H1 (cell line): ENCODE data around the gene FGB. TPM values are rescaled to one million over a fixed set of nuclear protein-coding genes. Genes with fewer than 3 reads are reported as not detected.

Experiments used
- CTCF ChIA-PET: fragments of 300-600 bp; sonication (Branson Sonifier 250); formaldehyde crosslinking; loops from one replicate; lab custom pipeline; 2021; ENCODE audit not compliant: partially characterized antibody; lab: Charles Lee
- POLR2A ChIA-PET: fragments of 300-600 bp; sonication (Branson Sonifier 250); formaldehyde crosslinking; loops from one replicate; lab custom pipeline; 2021; ENCODE audit warnings: inconsistent platforms; ENCODE audit not compliant: partially characterized antibody; lab: Charles Lee
- DNase-seq, 2 experiments: peaks; one replicate each; pipeline versions ENCODE4 v3.0.0 to v3.0.0-alpha.2; 2010 to 2022; ENCODE audit warnings: low spot score in 2 of 2, low read depth in 1 of 2, mixed read lengths in 1 of 2
- FAIRE-seq: peaks from 2 replicates; lab custom pipeline; 2011; peaks lifted over from hg19 to GRCh38; lab: Jason Lieb, UNC
- H2AFZ ChIP-seq: 2 replicates; pipeline ENCODE4 v1.8.1; 2012; ENCODE audit warnings: low read length, inconsistent platforms
- H2AK5ac ChIP-seq: 2 replicates; pipeline ENCODE4 v1.6.1; 2013; ENCODE audit warnings: low read depth, low read length
- H2BK120ac ChIP-seq: replicated peaks from 2 replicates; pipeline ENCODE3; 2013; ENCODE audit warnings: low read depth, low read length, inconsistent platforms
- H2BK12ac ChIP-seq: 2 replicates; pipeline ENCODE4 v1.6.1; 2013; ENCODE audit warnings: low read depth, low read length
- H2BK15ac ChIP-seq: 2 replicates; pipeline ENCODE4 v1.6.1; 2013; ENCODE audit warnings: low read length
- H2BK20ac ChIP-seq: 2 replicates; pipeline ENCODE4 v1.6.1; 2013; ENCODE audit warnings: low read length
- H2BK5ac ChIP-seq: 2 replicates; pipeline ENCODE4 v1.6.1; 2013; ENCODE audit warnings: low read depth, low read length
- H3K14ac ChIP-seq: 2 replicates; pipeline ENCODE4 v1.6.1; 2013; ENCODE audit warnings: inconsistent platforms; ENCODE audit not compliant: insufficient read length
- H3K18ac ChIP-seq: 2 replicates; pipeline ENCODE4 v1.6.1; 2013; ENCODE audit warnings: low read length; ENCODE audit errors: extremely low read depth
- H3K23ac ChIP-seq: 2 replicates; pipeline ENCODE4 v1.6.1; 2013; ENCODE audit warnings: inconsistent platforms; ENCODE audit not compliant: insufficient read length
- H3K23me2 ChIP-seq: 2 replicates; pipeline ENCODE4 v1.6.1; 2013; ENCODE audit warnings: low read depth, low read length
- H3K27ac ChIP-seq: 2 replicates; pipeline ENCODE4 v1.6.1; 2011; ENCODE audit warnings: low read depth, low read length, inconsistent platforms
- H3K27me3 ChIP-seq, 4 experiments: replicated peaks in 1 of 4; 1 replicate in 1 of 4; 2 replicates in 3 of 4; pipeline versions ENCODE4 v1.6.1 to v1.8.1; 2011 to 2013; ENCODE audit warnings: low read length in 3 of 4, mild to moderate bottlenecking in 3 of 4, inconsistent platforms in 2 of 4, mixed read lengths in 2 of 4, moderate library complexity in 1 of 4; ENCODE audit not compliant: control insufficient read depth in 3 of 4, insufficient read depth in 3 of 4; ENCODE audit errors: extremely low read depth in 1 of 4
- H3K36me3 ChIP-seq, 4 experiments: 2 replicates each; pipeline versions ENCODE4 v1.6.1 to v1.8.1; 2011 to 2013; ENCODE audit warnings: mild to moderate bottlenecking in 4 of 4, low read length in 3 of 4, moderate library complexity in 2 of 4, control low read depth in 1 of 4, inconsistent platforms in 1 of 4; ENCODE audit not compliant: insufficient read depth in 4 of 4, control insufficient read depth in 2 of 4
- H3K4ac ChIP-seq: replicated peaks from 2 replicates; pipeline ENCODE3; 2013; ENCODE audit warnings: low read length, low read depth, mixed read lengths, inconsistent platforms; ENCODE audit not compliant: insufficient read length
- H3K4me1 ChIP-seq, 4 experiments: replicated peaks in 1 of 4; 1 replicate in 1 of 4; 2 replicates in 3 of 4; pipeline versions ENCODE4 v1.6.1 to v1.8.1; 2011 to 2013; ENCODE audit warnings: low read length in 3 of 4, inconsistent platforms in 2 of 4, mixed read lengths in 1 of 4; ENCODE audit not compliant: insufficient read depth in 4 of 4, control insufficient read depth in 3 of 4
- H3K4me2 ChIP-seq, 2 experiments: 2 replicates each; pipeline versions ENCODE4 v1.6.1 to v1.8.1; 2011 to 2013; ENCODE audit warnings: low read depth in 2 of 2, low read length in 2 of 2, control low read depth in 1 of 2, inconsistent platforms in 1 of 2, mild to moderate bottlenecking in 1 of 2; ENCODE audit not compliant: insufficient read depth in 1 of 2
- H3K4me3 ChIP-seq, 4 experiments: fragments of 200-600, 300-600 bp in 1 of 4; sonication (generic), shearing (Covaris generic), sonication (Bioruptor Twin) in 1 of 4; 2 replicates each; pipeline versions ENCODE4 v1.5.1 to v1.8.1; 2011 to 2016; ENCODE audit warnings: low read length in 4 of 4, low read depth in 3 of 4, control low read depth in 2 of 4, inconsistent platforms in 2 of 4, mild to moderate bottlenecking in 2 of 4, mixed read lengths in 1 of 4, moderate library complexity in 1 of 4; ENCODE audit not compliant: insufficient read depth in 2 of 4; ENCODE audit errors: extremely low read depth in 1 of 4
- H3K56ac ChIP-seq: replicated peaks from 2 replicates; pipeline ENCODE3; 2013; ENCODE audit warnings: low read depth, mild to moderate bottlenecking, mixed read lengths, low read length, inconsistent platforms; ENCODE audit not compliant: insufficient read length
- H3K79me1 ChIP-seq: 2 replicates; pipeline ENCODE4 v1.6.1; 2013; ENCODE audit warnings: low read depth, low read length, control low read depth
- H3K79me2 ChIP-seq, 2 experiments: 2 replicates each; pipeline versions ENCODE4 v1.6.1 to v1.8.1; 2012 to 2013; ENCODE audit warnings: low read length in 2 of 2, mild to moderate bottlenecking in 2 of 2, inconsistent platforms in 1 of 2; ENCODE audit not compliant: insufficient read depth in 2 of 2, control insufficient read depth in 1 of 2
- H3K9ac ChIP-seq, 4 experiments: replicated peaks in 1 of 4; 1 replicate in 1 of 4; 2 replicates in 3 of 4; pipeline versions ENCODE4 v1.6.1 to v1.8.1; 2011 to 2013; ENCODE audit warnings: low read depth in 3 of 4, low read length in 3 of 4, control low read depth in 2 of 4, mild to moderate bottlenecking in 2 of 4, moderate library complexity in 2 of 4, inconsistent platforms in 1 of 4; ENCODE audit errors: extremely low read depth in 1 of 4
- H3K9me3 ChIP-seq, 2 experiments: 2 replicates each; pipeline versions ENCODE4 v1.6.1 to v1.8.1; 2012 to 2013; ENCODE audit warnings: mild to moderate bottlenecking in 2 of 2, moderate library complexity in 2 of 2, control low read depth in 1 of 2, inconsistent platforms in 1 of 2, low read depth in 1 of 2, low read length in 1 of 2, mixed read lengths in 1 of 2; ENCODE audit not compliant: insufficient read depth in 2 of 2
- H4K20me1 ChIP-seq, 2 experiments: replicated peaks in 1 of 2; 2 replicates each; pipeline versions ENCODE3 to v1.8.1; 2011 to 2013; ENCODE audit warnings: inconsistent platforms in 2 of 2, low read length in 2 of 2, mild to moderate bottlenecking in 1 of 2; ENCODE audit not compliant: insufficient read depth in 2 of 2, control insufficient read depth in 1 of 2
- H4K5ac ChIP-seq: 2 replicates; pipeline ENCODE4 v1.6.1; 2013; ENCODE audit warnings: low read length, low read depth, mixed read lengths, inconsistent platforms; ENCODE audit not compliant: insufficient read length
- H4K8ac ChIP-seq: 2 replicates; pipeline ENCODE4 v1.8.0; 2013; ENCODE audit warnings: mild to moderate bottlenecking, moderate library complexity, low read length, inconsistent platforms; ENCODE audit not compliant: insufficient read depth; ENCODE audit errors: extremely low read depth
- H4K91ac ChIP-seq: replicated peaks from 2 replicates; pipeline ENCODE3; 2013; ENCODE audit warnings: low read length, mixed read lengths, inconsistent platforms; ENCODE audit not compliant: insufficient read length
- CTBP2 ChIP-seq: IDR thresholded peaks from 2 replicates; pipeline ENCODE4 v1.7.0; 2011; ENCODE audit warnings: borderline replicate concordance, mild to moderate bottlenecking, moderate library complexity, mixed read lengths, low read length; ENCODE audit not compliant: insufficient read depth, insufficient read length
- WGBS, 2 experiments: shearing (Covaris generic) in 1 of 2; methylation state at CpG; one replicate each; pipeline versions ENCODE4 v1.1.6 to v1.1.7; 2013 to 2015; ENCODE audit warnings: low lambda C conversion rate in 2 of 2, mixed read lengths in 2 of 2, inconsistent platforms in 1 of 2, low coverage in 1 of 2, missing lambda C conversion rate in 1 of 2; ENCODE audit not compliant: insufficient replicate concordance in 2 of 2, insufficient coverage in 1 of 2, insufficient read length in 1 of 2; ENCODE audit errors: extremely low coverage in 1 of 2, missing lambda C conversion rate in 1 of 2; 5-methylcytosine and 5-hydroxymethylcytosine counted together
- polyA plus RNA-seq, 7 experiments: library from polyadenylated mRNA; depleted of rRNA in 3 of 7; stranded (reverse) in 5 of 7; unstranded in 2 of 7; fragments of >200 nt in 5 of 7; fragments of 200-250 nt in 2 of 7; gene quantifications; 1 replicate in 5 of 7; 2 replicates in 1 of 7; 4 replicates in 1 of 7; pipeline versions ENCODE4 v1.2.1 to v1.2.3, GENCODE V29; 2011 to 2013; ENCODE audit warnings: missing spikeins in 2 of 7, mixed read lengths in 2 of 7
- total RNA-seq: library from RNA; stranded (reverse); fragmentation: NEBNext Ultra II Directional; extraction: Animal tissue kit (Norgen Biotek cat#: 25700); gene quantifications from 2 replicates; pipeline ENCODE4 v1.2.1, GENCODE V29; 2021
- TF ChIP-seq, protein P1 (sequence below), 3 experiments: IDR thresholded peaks; 1 replicate in 2 of 3; 2 replicates in 1 of 3; pipeline versions ENCODE4 v1.5.1 to v1.6.1; 2011; ENCODE audit warnings: low read length in 3 of 3, mild to moderate bottlenecking in 3 of 3, inconsistent platforms in 2 of 3, low read depth in 1 of 3, moderate library complexity in 1 of 3; ENCODE audit not compliant: insufficient read depth in 1 of 3; ENCODE audit errors: control extremely low read depth in 1 of 3

Gene FGB
- total and polyA plus RNA-seq, 2 of the 8 experiments (the other 6 are each of a cell fraction or from before 2014, with no cell fraction given): not detected

DNA sequence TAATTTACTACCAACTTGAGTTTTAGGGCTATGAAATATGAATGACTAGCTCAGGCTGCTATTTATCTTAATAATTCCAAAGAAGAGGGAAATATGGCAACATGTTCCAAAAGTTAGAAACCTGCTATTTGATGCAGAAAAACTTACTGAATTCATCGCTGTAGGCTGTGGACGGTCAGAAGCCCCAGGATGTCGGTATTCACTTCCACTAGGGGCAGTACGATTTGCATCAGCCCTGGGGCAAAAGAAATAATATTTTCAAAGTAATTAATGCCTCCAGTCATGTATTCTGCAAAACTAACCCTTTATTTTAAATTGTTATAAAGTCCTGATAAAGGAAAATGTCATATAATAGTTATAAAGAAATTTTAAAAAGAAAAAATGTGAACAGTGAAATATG is 17.1 kb upstream of the FGB start:
- CTCF ChIA-PET: interaction anchor here (0.9 to 1.9 kb wide), 4 partner anchors 12 to 64 kb away, joined by 3 to 8 read pairs (median 4); no protein-coding TSS in a partner anchor
- FAIRE-seq: no peak

More for the DNA sequence above, 17.1 kb upstream of the FGB start:
- no peak overlapping the region for H3K4me3 ChIP-seq
- no peak overlapping the region for H4K5ac ChIP-seq
- no peak overlapping the region for H3K27ac ChIP-seq
- H4K20me1 ChIP-seq: peaks cover 0 to 9% of the 10 kb centered on the region in 2 experiments
- DNase-seq: no peak
- no peak overlapping the region for H4K91ac ChIP-seq
- peaks cover 7 to 28% of the 10 kb centered on the region in 2 experiments; a peak in 3 of 4 replicates for H3K79me2 ChIP-seq
- H2BK12ac ChIP-seq: no peak overlapping the region
- H2AFZ ChIP-seq: no peak overlapping the region
- H3K4me2 ChIP-seq: no peak overlapping the region
- H2AK5ac ChIP-seq: no peak overlapping the region
- 95% methylated on average over 4 of the region's 4 CpGs; no CpG with 5 or more reads in 1 of the 2 experiments for WGBS, 2 experiments
- TF ChIP-seq CTBP2: no peak
- TF ChIP-seq, protein P1, sequence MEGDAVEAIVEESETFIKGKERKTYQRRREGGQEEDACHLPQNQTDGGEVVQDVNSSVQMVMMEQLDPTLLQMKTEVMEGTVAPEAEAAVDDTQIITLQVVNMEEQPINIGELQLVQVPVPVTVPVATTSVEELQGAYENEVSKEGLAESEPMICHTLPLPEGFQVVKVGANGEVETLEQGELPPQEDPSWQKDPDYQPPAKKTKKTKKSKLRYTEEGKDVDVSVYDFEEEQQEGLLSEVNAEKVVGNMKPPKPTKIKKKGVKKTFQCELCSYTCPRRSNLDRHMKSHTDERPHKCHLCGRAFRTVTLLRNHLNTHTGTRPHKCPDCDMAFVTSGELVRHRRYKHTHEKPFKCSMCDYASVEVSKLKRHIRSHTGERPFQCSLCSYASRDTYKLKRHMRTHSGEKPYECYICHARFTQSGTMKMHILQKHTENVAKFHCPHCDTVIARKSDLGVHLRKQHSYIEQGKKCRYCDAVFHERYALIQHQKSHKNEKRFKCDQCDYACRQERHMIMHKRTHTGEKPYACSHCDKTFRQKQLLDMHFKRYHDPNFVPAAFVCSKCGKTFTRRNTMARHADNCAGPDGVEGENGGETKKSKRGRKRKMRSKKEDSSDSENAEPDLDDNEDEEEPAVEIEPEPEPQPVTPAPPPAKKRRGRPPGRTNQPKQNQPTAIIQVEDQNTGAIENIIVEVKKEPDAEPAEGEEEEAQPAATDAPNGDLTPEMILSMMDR (IDR thresholded peaks at IDR 0.05; ENCODE audit: control extremely low read depth in 1 of 3, insufficient read depth in 1 of 3, low read depth in 1 of 3, low read length in 3 of 3): peak; percentile 4 to 25 (median 10); a peak in 2 of 4 replicates
- no peak overlapping the region for H3K56ac ChIP-seq
- H3K23ac ChIP-seq: no peak overlapping the region
- H3K23me2 ChIP-seq: peaks cover 4% of the 10 kb centered on the region
- H3K18ac ChIP-seq: no peak overlapping the region
- POLR2A ChIA-PET: interaction anchor here (1.1 kb wide), 1 partner anchor 13 kb away, joined by 4 read pairs; no protein-coding TSS in a partner anchor
- no peaks in the 10 kb centered on the region for H3K27me3 ChIP-seq
- H2BK20ac ChIP-seq: no peak overlapping the region
- H2BK120ac ChIP-seq: no peak overlapping the region
- H4K8ac ChIP-seq: no peak overlapping the region
- H3K9ac ChIP-seq: no peak overlapping the region
- H3K79me1 ChIP-seq: no peaks in the 10 kb centered on the region; the same call in 1 of the 2 replicates
- H2BK15ac ChIP-seq: no peak overlapping the region
- H3K36me3 ChIP-seq: peaks cover 9 to 69% (median 43%) of the 10 kb centered on the region in 4 experiments
- no peak overlapping the region for H2BK5ac ChIP-seq
- H3K4ac ChIP-seq: no peak overlapping the region
- no peak overlapping the region for H3K14ac ChIP-seq
- H3K4me1 ChIP-seq: no peaks in the 10 kb centered on the region; a peak in 1 of 7 replicates
- no peaks in the 10 kb centered on the region for H3K9me3 ChIP-seq
